Measurements from ENCODE around the gene RNU1-3. TPM values are rescaled to one million over a fixed set of nuclear protein-coding genes. Genes with fewer than 3 reads are reported as not detected.

The RNU1-3 gene
- total and polyA plus RNA-seq, 2 of the 13 experiments (the other 11 are each of a cell fraction or from before 2014, with no cell fraction given): under 0.01 to 11,018 TPM

- TF ChIP-seq, protein P1, sequence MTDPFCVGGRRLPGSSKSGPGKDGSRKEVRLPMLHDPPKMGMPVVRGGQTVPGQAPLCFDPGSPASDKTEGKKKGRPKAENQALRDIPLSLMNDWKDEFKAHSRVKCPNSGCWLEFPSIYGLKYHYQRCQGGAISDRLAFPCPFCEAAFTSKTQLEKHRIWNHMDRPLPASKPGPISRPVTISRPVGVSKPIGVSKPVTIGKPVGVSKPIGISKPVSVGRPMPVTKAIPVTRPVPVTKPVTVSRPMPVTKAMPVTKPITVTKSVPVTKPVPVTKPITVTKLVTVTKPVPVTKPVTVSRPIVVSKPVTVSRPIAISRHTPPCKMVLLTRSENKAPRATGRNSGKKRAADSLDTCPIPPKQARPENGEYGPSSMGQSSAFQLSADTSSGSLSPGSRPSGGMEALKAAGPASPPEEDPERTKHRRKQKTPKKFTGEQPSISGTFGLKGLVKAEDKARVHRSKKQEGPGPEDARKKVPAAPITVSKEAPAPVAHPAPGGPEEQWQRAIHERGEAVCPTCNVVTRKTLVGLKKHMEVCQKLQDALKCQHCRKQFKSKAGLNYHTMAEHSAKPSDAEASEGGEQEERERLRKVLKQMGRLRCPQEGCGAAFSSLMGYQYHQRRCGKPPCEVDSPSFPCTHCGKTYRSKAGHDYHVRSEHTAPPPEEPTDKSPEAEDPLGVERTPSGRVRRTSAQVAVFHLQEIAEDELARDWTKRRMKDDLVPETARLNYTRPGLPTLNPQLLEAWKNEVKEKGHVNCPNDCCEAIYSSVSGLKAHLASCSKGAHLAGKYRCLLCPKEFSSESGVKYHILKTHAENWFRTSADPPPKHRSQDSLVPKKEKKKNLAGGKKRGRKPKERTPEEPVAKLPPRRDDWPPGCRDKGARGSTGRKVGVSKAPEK (CRISPR knock-in tag; IDR thresholded peaks at IDR 0.05; ENCODE audit: borderline replicate concordance): 0 out of 2 replicates have a peak, but pooled peaks have one; percentile 77
- TF ChIP-seq BCL6 (CRISPR knock-in tag; IDR thresholded peaks at IDR 0.05): peak; percentile 84
- TF ChIP-seq ZFP36L2 (CRISPR knock-in tag; IDR thresholded peaks at IDR 0.05): peak; percentile 96
- peak; percentile 93 for TF ChIP-seq ZNF337 (CRISPR knock-in tag; IDR thresholded peaks at IDR 0.05; ENCODE audit: borderline replicate concordance, low read depth)
- peak; percentile 68 for TF ChIP-seq GFI1 (CRISPR knock-in tag; IDR thresholded peaks at IDR 0.05; ENCODE audit: borderline replicate concordance)
- TF ChIP-seq, protein P2, sequence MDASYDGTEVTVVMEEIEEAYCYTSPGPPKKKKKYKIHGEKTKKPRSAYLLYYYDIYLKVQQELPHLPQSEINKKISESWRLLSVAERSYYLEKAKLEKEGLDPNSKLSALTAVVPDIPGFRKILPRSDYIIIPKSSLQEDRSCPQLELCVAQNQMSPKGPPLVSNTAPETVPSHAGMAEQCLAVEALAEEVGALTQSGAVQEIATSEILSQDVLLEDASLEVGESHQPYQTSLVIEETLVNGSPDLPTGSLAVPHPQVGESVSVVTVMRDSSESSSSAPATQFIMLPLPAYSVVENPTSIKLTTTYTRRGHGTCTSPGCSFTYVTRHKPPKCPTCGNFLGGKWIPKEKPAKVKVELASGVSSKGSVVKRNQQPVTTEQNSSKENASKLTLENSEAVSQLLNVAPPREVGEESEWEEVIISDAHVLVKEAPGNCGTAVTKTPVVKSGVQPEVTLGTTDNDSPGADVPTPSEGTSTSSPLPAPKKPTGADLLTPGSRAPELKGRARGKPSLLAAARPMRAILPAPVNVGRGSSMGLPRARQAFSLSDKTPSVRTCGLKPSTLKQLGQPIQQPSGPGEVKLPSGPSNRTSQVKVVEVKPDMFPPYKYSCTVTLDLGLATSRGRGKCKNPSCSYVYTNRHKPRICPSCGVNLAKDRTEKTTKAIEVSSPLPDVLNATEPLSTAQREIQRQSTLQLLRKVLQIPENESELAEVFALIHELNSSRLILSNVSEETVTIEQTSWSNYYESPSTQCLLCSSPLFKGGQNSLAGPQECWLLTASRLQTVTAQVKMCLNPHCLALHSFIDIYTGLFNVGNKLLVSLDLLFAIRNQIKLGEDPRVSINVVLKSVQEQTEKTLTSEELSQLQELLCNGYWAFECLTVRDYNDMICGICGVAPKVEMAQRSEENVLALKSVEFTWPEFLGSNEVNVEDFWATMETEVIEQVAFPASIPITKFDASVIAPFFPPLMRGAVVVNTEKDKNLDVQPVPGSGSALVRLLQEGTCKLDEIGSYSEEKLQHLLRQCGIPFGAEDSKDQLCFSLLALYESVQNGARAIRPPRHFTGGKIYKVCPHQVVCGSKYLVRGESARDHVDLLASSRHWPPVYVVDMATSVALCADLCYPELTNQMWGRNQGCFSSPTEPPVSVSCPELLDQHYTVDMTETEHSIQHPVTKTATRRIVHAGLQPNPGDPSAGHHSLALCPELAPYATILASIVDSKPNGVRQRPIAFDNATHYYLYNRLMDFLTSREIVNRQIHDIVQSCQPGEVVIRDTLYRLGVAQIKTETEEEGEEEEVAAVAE (CRISPR knock-in tag; IDR thresholded peaks at IDR 0.05; ENCODE audit: borderline replicate concordance): peak; percentile 96
- TF ChIP-seq NRL (CRISPR knock-in tag; IDR thresholded peaks at IDR 0.05; ENCODE audit: borderline replicate concordance): peak; percentile 96
- TF ChIP-seq RBFOX2 (IDR thresholded peaks at IDR 0.05; ENCODE audit: low read depth, low read length): peak; percentile 99
- TF ChIP-seq MTF2 (CRISPR knock-in tag; IDR thresholded peaks at IDR 0.05; ENCODE audit: borderline replicate concordance): 0 out of 2 replicates have a peak, but pooled peaks have one; percentile 94
- TF ChIP-seq ATF7-NPFF (CRISPR knock-in tag; IDR thresholded peaks at IDR 0.05; ENCODE audit: low read depth): peak; percentile 98
- peak; percentile 91 for TF ChIP-seq KLF9 (CRISPR knock-in tag; IDR thresholded peaks at IDR 0.05; ENCODE audit: low read depth)
- peak; percentile 88 for TF ChIP-seq GTF2F1 (IDR thresholded peaks at IDR 0.05; ENCODE audit: low read length)
- peak; percentile 81 for TF ChIP-seq ZNF503 (CRISPR knock-in tag; IDR thresholded peaks at IDR 0.05)
- TF ChIP-seq ZNF614 (CRISPR knock-in tag; IDR thresholded peaks at IDR 0.05; ENCODE audit: borderline replicate concordance): peak; percentile 99
- TF ChIP-seq PPARG (CRISPR knock-in tag; conservative IDR thresholded peaks at IDR 0.05): peak; percentile 86
- peak; percentile 96 for TF ChIP-seq ZBTB44 (CRISPR knock-in tag; IDR thresholded peaks at IDR 0.05)
- peak; percentile 57; the same call in 1 of the 2 replicates for TF ChIP-seq ZNF703 (CRISPR knock-in tag; IDR thresholded peaks at IDR 0.05; ENCODE audit: borderline replicate concordance)
- peak; percentile 91 for TF ChIP-seq TGIF2 (CRISPR knock-in tag; IDR thresholded peaks at IDR 0.05)
Observed at GRCh38 chr1:16644482-16645270, 22.1 kb downstream of the RNU1-3 start (continued).

All from HepG2 (cell line).